Astrocyte of the cerebellum (primary cell): ENCODE data around the gene PNPLA7.

ENCODE experiments used
- DNase-seq: peaks from one replicate; pipeline ENCODE4 v3.0.0-alpha.2; 2011; ENCODE audit warnings: low read depth
- H3K4me3 ChIP-seq: 2 replicates; pipeline ENCODE4 v1.5.1; 2011; ENCODE audit warnings: mild to moderate bottlenecking, low read depth, low read length, moderate library complexity
- in situ Hi-C: cut with HindIII; loops from 2 replicates; pipeline ENCODE4 v1.10.0; 2017; ENCODE audit warnings: low sequenced_read_pairs
- TF ChIP-seq, protein P1 (sequence below): IDR thresholded peaks from 2 replicates; pipeline ENCODE4 v1.5.1; 2012; ENCODE audit warnings: low read length, low read depth, moderate library complexity, mild to moderate bottlenecking; ENCODE audit errors: missing control alignments

The PNPLA7 gene

DNA sequence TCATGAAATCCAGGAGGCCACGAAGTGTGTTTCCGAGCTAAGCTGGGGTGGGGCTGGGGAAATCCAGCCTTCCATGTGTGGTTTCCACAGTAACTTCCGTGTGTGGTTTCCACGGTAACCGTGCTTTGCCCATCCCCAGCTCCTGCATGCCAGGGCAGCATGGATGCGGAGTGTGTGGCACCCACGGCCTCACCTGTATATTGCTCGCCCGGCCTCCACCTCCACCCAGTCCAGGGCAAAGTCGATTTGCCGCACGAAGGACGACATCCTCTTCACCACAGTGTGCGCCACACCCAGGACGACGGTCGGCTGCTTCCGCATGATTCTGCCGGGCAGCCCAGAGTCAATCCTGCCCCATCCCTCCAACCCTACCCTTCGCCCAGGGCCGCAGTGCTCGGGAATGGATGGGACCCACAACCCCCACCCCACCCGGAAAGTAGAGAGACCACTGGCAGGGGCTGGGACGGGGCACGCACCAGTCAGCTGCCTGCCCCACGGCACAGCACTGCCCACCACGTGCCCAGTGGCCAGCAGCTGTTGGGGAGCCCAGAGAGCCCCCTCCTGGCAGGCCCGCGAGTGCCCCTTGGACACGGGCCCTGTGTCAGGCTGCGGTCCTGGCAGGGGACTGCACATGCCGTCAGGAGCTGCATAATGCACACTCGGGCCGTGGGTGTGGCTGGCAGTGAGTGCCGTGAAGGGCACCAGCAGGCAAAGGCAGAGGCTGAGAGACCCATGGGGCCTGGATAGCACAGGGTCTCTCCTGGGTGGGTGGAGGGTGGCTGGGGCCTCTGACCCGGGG, 52.1 kb downstream of the PNPLA7 start:
- no peak for DNase-seq
- in situ Hi-C loops: no loop called here
- TF ChIP-seq, protein P1, sequence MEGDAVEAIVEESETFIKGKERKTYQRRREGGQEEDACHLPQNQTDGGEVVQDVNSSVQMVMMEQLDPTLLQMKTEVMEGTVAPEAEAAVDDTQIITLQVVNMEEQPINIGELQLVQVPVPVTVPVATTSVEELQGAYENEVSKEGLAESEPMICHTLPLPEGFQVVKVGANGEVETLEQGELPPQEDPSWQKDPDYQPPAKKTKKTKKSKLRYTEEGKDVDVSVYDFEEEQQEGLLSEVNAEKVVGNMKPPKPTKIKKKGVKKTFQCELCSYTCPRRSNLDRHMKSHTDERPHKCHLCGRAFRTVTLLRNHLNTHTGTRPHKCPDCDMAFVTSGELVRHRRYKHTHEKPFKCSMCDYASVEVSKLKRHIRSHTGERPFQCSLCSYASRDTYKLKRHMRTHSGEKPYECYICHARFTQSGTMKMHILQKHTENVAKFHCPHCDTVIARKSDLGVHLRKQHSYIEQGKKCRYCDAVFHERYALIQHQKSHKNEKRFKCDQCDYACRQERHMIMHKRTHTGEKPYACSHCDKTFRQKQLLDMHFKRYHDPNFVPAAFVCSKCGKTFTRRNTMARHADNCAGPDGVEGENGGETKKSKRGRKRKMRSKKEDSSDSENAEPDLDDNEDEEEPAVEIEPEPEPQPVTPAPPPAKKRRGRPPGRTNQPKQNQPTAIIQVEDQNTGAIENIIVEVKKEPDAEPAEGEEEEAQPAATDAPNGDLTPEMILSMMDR: no peak
- H3K4me3 ChIP-seq: no peak overlapping the region

DNA sequence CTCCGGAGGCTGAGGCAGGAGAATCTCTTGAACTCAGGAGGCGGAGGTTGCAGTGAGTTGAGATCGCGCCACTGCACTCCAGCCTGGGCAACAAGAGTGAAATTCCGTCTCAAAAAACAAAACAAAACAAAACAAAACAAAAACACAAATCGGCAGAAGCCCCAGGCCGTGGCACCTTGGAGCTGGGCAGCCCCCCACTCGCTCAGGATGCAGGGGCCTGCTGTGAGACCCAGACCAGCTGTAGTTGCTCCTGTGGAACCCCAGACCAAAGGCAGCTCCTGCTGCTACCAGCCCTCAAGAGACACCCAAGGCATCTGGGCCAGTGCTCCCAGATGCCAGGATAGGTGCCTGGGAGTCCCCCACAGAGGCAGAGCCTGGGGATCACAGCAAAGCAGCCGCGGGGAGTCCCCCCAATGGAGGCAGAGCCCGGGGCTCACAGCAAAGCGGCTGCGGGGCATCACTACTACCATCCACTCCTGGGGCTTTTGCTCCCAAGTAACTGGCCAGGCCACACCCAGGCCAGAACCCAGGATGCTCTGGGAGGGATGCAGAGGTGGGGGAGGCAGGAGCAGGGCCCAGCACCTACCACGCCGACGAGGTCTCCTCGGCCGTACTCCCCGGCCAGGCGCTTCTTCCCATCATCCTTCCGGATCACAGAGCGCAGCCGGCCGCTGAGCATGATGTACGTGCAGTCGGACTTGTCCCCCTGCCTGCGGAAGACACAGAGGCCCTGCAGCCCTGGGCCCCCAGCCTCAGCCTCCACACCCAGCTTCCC, 53.4 kb downstream of the PNPLA7 start:
- DNase-seq: no peak
- no peak overlapping the region for H3K4me3 ChIP-seq
- in situ Hi-C loops: no loop called here
- TF ChIP-seq, protein P1: no peak

DNA sequence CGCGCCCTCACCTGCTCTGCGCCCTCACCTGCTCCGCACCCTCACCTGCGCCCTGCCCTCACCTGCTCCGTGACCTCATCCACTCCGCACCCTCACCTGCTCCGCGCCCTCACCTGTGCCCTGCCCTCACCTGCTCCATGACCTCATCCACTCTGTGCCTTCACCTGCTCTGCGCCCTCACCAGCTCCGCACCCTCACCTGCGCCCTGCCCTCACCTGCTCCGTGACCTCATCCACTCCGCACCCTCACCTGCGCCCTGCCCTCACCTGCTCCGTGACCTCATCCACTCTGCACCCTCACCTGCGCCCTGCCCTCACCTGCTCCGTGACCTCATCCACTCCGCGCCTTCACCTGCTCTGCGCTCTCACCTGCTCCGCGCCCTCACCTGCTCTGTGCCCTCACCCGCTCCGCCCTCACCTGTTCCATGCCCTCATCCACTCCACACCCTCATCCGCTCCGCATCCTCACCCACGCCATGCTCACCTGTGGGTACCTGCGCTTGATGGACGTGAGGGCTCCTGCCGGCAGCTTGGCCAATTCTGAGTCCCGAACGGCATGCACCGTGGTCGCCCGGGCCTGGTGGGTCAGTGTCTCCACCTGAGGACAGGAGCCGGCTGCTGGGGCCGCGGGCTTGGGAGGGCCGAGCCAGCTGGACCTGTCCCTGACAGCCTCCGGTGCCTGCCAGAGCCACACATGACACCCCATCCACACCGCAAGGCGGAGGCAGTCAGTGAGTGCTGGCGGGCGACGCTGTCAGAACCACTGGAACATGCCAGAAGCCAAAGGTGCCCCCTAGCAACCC, 55.5 kb downstream of the PNPLA7 start:
- TF ChIP-seq, protein P1: no peak
- in situ Hi-C loops: no loop called here
- no peak overlapping the region for H3K4me3 ChIP-seq
- no peak for DNase-seq

DNA sequence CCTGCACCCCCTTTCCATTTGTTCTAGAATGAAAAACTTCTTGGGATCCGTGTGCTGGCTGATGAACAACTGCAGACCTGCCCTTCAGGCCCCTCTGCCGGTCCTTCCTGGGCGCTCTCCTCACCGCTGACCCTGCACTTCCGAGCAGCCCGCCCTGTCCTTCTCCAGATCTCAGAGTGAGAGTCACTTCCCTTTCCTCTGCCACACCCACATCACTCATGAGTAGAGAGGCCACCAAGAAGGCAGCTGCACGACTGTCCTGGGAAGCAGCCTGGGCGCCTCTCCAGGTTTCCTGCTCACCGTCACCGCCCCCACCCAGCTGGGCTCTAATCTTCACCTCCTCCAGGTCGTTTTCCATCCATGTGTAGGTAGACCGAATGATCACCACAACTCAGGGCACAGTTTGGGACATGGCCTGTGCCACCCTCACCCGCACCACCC, 56.1 kb downstream of the PNPLA7 start:
- H3K4me3 ChIP-seq: no peak overlapping the region
- no peak for DNase-seq
- TF ChIP-seq, protein P1: no peak
- in situ Hi-C loops: no loop called here

DNA sequence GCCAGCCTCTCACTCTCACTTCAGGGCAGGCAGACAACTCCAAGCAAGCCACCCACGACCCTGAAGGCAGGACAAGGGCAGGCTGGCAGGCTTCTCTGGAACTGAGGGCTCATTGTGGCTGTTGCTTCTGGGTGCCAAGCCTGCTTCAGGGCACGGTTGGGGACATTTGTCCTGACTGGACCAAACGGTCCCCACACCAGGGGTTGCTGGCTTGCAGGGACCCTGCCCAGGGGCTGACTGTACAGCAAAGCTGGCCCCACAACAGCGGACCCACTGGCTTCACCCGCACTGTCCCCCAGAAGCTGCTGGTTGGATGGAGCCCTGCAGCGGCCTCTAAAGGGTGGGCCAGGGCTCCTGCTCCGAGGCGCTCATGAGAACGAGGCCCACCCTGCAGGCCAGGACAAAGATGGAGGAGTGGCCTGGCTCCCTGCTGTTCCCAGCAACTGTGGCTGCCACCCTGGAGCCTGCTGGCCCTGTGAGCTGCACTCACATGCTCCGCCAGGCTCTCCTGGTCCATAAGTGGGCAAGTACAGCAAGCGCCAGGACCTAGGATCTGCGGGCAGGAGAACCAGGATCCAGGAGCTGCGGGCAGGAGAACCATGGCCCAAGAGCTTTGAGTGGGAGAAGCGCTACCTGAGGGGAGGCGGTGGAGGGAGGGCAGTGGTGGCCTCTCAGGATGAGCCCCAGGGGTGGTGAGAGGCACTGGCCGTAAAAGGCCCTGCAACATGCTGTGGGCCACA, 56.7 kb downstream of the PNPLA7 start:
- in situ Hi-C loops: no loop called here
- TF ChIP-seq, protein P1: no peak
- no peak for DNase-seq
- H3K4me3 ChIP-seq: no peak overlapping the region
